Measurements from ENCODE around the gene CCDC141.

- TF ChIP-seq CTCF (IDR thresholded peaks at IDR 0.05) (no peak), POLR2A (IDR thresholded peaks at IDR 0.05) (no peak)
Observed at GRCh38 chr2:178909507-178909906, 140.4 kb downstream of the CCDC141 start.

All from Peyer's patch (tissue), 4 donors.